Progenitor cell of endocrine pancreas (in vitro differentiated cells): ENCODE data around the gene LDLRAP1. TPM values are rescaled to one million over a fixed set of nuclear protein-coding genes. Genes with fewer than 3 reads are reported as not detected.

Experiments used
- DNase-seq: peaks from one replicate; pipeline ENCODE4 v3.0.0; 2021; ENCODE audit warnings: low spot score; ENCODE audit not compliant: unreplicated experiment
- H3K27ac Mint-ChIP-seq: 2 replicates; pipeline ENCODE4 v1.8.0; 2021; ENCODE audit warnings: mild to moderate bottlenecking, moderate library complexity, mixed read lengths
- H3K27me3 Mint-ChIP-seq: 2 replicates; pipeline ENCODE4 v1.8.0; 2021; ENCODE audit warnings: mixed read lengths
- H3K36me3 Mint-ChIP-seq: 2 replicates; pipeline ENCODE4 v1.8.0; 2022; ENCODE audit warnings: mixed read lengths; ENCODE audit not compliant: insufficient read depth
- H3K4me1 Mint-ChIP-seq: 2 replicates; pipeline ENCODE4 v1.8.0; 2021; ENCODE audit warnings: low read depth, mixed read lengths
- H3K4me3 Mint-ChIP-seq: 2 replicates; pipeline ENCODE4 v1.8.0; 2021; ENCODE audit warnings: low read depth, mild to moderate bottlenecking, moderate library complexity, mixed read lengths
- H3K9me3 Mint-ChIP-seq: 2 replicates; pipeline ENCODE4 v1.8.0; 2021; ENCODE audit warnings: low read depth, mixed read lengths
- total RNA-seq: library from RNA; stranded (reverse); gene quantifications from 2 replicates; pipeline ENCODE4 v1.2.1, GENCODE V29; 2021
- TF ChIP-seq, protein P1 (sequence below): fragments of 200-600 bp; sonication (generic); IDR thresholded peaks from one replicate; pipeline ENCODE4 v1.5.0; 2021; ENCODE audit warnings: antibody characterized with exemption, mild to moderate bottlenecking; ENCODE audit not compliant: unreplicated experiment

Gene LDLRAP1
- total RNA-seq, 1 donor from 2014 or later = 12.7 TPM

DNA sequence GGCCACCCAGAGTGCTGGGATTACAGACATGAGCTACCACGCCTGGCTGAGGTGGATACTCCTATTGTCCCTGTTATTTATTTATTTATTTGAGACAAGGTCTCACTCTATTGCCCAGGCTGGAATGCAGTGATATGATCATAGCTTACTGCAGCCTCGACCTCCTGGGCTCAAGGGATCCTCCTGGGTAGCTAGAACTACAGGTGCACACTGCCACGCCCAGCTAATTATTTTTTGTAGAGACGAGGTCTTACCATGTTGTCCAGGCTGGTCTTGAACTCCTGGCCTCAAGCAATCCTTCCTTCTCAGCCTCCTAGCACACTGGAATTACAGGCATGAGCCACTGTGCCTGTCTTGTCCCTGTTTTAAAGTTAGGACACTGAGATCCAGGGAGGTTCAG, 5.2 kb downstream of the LDLRAP1 start:
- Mint-ChIP-seq H3K27ac (no peak overlapping the region), H3K9me3 (no peaks in the 10 kb centered on the region), H3K36me3 (no peaks in the 10 kb centered on the region), H3K4me1 (peaks cover 4% of the 10 kb centered on the region), H3K27me3 (no peaks in the 10 kb centered on the region), H3K4me3 (no peak overlapping the region)
- TF ChIP-seq, protein P1, sequence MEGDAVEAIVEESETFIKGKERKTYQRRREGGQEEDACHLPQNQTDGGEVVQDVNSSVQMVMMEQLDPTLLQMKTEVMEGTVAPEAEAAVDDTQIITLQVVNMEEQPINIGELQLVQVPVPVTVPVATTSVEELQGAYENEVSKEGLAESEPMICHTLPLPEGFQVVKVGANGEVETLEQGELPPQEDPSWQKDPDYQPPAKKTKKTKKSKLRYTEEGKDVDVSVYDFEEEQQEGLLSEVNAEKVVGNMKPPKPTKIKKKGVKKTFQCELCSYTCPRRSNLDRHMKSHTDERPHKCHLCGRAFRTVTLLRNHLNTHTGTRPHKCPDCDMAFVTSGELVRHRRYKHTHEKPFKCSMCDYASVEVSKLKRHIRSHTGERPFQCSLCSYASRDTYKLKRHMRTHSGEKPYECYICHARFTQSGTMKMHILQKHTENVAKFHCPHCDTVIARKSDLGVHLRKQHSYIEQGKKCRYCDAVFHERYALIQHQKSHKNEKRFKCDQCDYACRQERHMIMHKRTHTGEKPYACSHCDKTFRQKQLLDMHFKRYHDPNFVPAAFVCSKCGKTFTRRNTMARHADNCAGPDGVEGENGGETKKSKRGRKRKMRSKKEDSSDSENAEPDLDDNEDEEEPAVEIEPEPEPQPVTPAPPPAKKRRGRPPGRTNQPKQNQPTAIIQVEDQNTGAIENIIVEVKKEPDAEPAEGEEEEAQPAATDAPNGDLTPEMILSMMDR = no peak
- DNase-seq = no peak

DNA sequence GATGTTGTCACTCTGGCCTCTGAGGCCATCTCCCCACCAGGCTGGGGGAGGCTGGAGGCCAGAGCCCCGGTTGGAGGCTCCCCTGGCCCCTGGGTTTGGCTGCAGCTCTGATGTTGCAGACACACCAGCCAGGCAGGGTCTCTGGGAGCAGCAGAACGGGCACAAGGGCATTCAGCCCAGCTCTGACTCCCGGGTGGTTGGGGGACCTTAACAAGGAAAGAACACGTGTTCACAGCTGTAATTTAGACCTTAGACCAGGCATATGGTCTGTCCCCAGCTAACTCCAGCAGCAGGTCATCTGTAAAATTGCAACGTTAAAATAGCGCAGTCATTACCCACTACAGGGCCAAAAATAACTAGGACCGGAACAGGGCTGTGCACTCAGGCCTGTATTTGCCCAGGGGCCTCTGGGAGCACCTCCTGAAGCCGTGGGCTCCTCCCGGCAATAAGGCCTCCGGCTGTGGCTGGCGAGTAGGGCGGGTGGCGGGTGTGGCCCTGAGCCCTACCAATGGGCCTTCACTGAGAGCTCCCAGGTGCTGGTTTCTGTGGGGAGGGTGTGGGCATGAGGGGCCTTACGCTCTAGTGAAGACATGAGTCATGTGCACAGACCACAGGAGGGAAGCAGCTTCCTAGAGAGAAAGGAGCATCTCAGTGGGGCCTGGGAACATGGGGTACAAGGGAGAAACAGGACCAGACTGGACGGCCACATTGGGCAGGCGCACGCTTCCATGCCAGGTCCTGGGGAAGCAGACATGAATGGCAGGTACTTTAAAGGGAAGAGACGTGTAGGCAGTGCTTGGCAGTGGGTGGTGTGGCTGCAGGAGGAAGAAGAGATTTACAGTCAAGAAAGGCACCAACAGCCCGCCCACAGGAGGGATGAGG, 6.1 kb downstream of the LDLRAP1 start:
- Mint-ChIP-seq H3K36me3 (no peaks in the 10 kb centered on the region), H3K4me3 (no peak overlapping the region), H3K9me3 (no peaks in the 10 kb centered on the region), H3K27ac (peak overlapping the region; percentile 70), H3K4me1 (peaks cover 2% of the 10 kb centered on the region), H3K27me3 (no peaks in the 10 kb centered on the region)
- DNase-seq = no peak
- TF ChIP-seq, protein P1 = no peak

DNA sequence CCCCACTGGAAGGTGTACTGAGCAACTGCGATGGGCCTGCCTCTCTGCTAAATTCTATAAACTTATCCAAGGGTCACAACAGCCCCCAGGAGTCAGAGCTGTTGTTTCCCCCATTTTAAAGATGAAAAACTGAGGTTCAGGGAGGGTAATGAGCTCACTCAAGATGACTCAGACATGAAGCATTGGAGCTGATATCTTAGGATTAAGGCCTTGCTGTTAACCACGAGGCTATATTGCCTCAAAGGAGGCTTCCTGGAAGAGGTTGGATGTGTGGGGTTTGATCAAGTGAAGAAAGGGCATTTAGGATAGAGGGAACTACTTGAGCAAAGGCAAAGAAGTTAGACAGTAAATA, 6.7 kb downstream of the LDLRAP1 start:
- no peak overlapping the region for H3K27ac Mint-ChIP-seq
- H3K27me3 Mint-ChIP-seq = no peaks in the 10 kb centered on the region
- DNase-seq = no peak
- no peaks in the 10 kb centered on the region for H3K4me1 Mint-ChIP-seq
- no peaks in the 10 kb centered on the region for H3K36me3 Mint-ChIP-seq
- no peaks in the 10 kb centered on the region for H3K9me3 Mint-ChIP-seq
- TF ChIP-seq, protein P1 = no peak
- H3K4me3 Mint-ChIP-seq = no peak overlapping the region

DNA sequence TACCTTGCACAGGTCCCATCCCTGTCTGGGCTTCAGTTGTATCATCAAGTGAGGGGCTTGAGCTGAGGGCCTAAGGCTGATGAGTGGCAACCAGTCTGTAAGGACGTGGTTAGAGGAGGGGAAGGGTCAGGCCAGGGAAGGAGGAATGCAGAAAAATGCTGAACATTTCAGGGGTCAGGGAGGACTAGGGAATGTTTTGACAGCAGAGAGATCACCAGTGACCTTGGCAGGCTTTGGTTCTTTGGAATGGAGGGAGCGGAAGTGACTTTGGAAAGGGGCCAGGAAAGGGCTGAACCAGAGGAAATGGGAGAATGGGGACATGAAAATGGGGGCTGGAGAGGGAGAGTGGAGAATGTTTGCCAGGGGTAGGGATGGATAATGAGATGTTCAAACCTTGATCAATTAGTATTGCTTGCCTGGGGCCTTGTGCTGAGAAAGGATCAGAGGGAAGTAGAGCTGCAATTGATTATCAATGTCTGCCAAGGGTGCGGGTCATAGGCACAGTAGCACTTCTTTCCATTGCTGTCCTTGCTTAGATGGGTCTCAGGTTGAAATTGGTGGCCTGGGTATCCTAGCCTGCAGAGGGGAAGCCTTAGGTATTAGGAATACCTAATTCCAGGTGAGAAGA, 7.4 kb downstream of the LDLRAP1 start:
- no peaks in the 10 kb centered on the region for H3K4me1 Mint-ChIP-seq
- TF ChIP-seq, protein P1 = no peak
- H3K9me3 Mint-ChIP-seq = no peaks in the 10 kb centered on the region

DNA sequence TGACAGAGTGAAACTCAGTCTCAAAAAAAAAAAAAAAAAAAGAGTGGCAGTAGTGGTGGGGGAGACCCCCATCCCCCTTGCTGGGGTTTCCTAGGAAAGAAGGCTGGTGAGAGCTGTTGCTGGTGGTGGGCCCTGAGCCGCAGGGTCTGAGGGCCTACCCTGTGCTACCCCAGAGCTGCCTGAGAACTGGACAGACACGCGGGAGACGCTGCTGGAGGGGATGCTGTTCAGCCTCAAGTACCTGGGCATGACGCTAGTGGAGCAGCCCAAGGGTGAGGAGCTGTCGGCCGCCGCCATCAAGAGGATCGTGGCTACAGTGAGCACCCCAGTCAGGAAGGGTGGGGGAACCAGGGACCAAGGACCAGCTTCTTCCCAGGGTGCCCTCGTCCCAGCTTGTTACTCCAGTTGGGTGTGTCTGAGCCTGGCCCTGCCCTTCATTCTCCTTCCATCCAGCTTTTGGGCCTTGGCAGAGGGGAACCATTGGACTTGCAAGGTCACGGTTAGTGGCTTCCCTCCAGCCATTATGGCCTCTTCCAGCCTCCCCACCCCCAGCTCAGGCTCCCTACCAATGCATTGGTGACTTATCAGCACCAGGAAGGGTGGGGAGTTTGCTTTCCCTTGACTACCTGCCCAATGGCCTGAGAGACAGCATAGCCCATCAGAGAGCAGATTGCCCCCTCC, 10.5 kb downstream of the LDLRAP1 start:
- Mint-ChIP-seq H3K9me3 (no peaks in the 10 kb centered on the region), H3K4me3 (no peak overlapping the region), H3K4me1 (no peaks in the 10 kb centered on the region), H3K27me3 (no peaks in the 10 kb centered on the region), H3K27ac (no peak overlapping the region), H3K36me3 (no peaks in the 10 kb centered on the region)
- TF ChIP-seq, protein P1 = no peak
- DNase-seq = no peak

More for the DNA sequence above, 7.4 kb downstream of the LDLRAP1 start:
- H3K27ac Mint-ChIP-seq = no peak overlapping the region
- no peaks in the 10 kb centered on the region for H3K36me3 Mint-ChIP-seq
- no peak overlapping the region for H3K4me3 Mint-ChIP-seq
- no peaks in the 10 kb centered on the region for H3K27me3 Mint-ChIP-seq
- DNase-seq = no peak
